ENCODE measurements around the gene OR2F1. TPM values are rescaled to one million over a fixed set of nuclear protein-coding genes. Genes with fewer than 3 reads are reported as not detected.

Gene OR2F1
- total and polyA plus RNA-seq, 4 donors = under 0.01 to 0.05 TPM; not detected in 2

GRCh38 chr7:143913945-143914615 is 40.6 kb upstream of the OR2F1 start (continued):
- TF ChIP-seq REST (IDR thresholded peaks at IDR 0.05) (no peak), SP1 (IDR thresholded peaks at IDR 0.05) (peak; percentile 42), RXRA (IDR thresholded peaks at IDR 0.05) (peak in 1 of 2 donors; percentile 14), JUND (IDR thresholded peaks at IDR 0.05) (peak in 1 of 2 donors; percentile 23), NR2F2 (IDR thresholded peaks at IDR 0.05) (no peak), FOXA2 (IDR thresholded peaks at IDR 0.05) (no peak), HNF4G (IDR thresholded peaks at IDR 0.05) (no peak), TAF1 (conservative IDR thresholded peaks at IDR 0.05) (no peak), RAD21 (IDR thresholded peaks at IDR 0.05) (peak in 1 of 2 donors; percentile 6), ZBTB33 (IDR thresholded peaks at IDR 0.05) (no peak), ATF3 (IDR thresholded peaks at IDR 0.05) (no peak)

GRCh38 chr7:143914938-143915652 is 39.5 kb upstream of the OR2F1 start:
- peaks cover 0 to 12% (median 3%) of the 10 kb centered on the region in 4 donors for H3K4me1 ChIP-seq (ENCODE audit: control insufficient read depth in 4 of 4, insufficient read depth in 4 of 4, low read length in 3 of 4)
- no peaks in the 10 kb centered on the region for H3K27me3 ChIP-seq (ENCODE audit: control insufficient read depth in 4 of 4, insufficient read depth in 4 of 4, low read length in 3 of 4)
- TF ChIP-seq FOXA2 (IDR thresholded peaks at IDR 0.05) (no peak), TAF1 (conservative IDR thresholded peaks at IDR 0.05) (no peak), RXRA (IDR thresholded peaks at IDR 0.05) (no peak), MAX (IDR thresholded peaks at IDR 0.05) (no peak), REST (IDR thresholded peaks at IDR 0.05) (no peak), RAD21 (IDR thresholded peaks at IDR 0.05) (no peak), CTCF (IDR thresholded peaks at IDR 0.05; ENCODE audit: low read depth, low read length, missing input control) (no peak), EGR1 (IDR thresholded peaks at IDR 0.05; ENCODE audit: low read depth in 2 of 2) (no peak), HNF4G (IDR thresholded peaks at IDR 0.05) (no peak), SP1 (IDR thresholded peaks at IDR 0.05) (no peak), JUND (IDR thresholded peaks at IDR 0.05) (no peak), GABPA (IDR thresholded peaks at IDR 0.05 in 1 of 2, conservative IDR thresholded peaks at IDR 0.05 in 1 of 2) (no peak), NR2F2 (IDR thresholded peaks at IDR 0.05) (no peak), HNF4A (conservative IDR thresholded peaks at IDR 0.05) (no peak), ZBTB33 (IDR thresholded peaks at IDR 0.05) (no peak), YY1 (IDR thresholded peaks at IDR 0.05) (no peak)
- DNase-seq (ENCODE audit: low spot score) = no peak
- H3K36me3 ChIP-seq (ENCODE audit: control insufficient read depth in 4 of 4, insufficient read depth in 3 of 4, low read depth in 1 of 4, low read length in 3 of 4) = no peaks in the 10 kb centered on the region
- H3K27ac ChIP-seq (ENCODE audit: low read depth in 1 of 2, low read length in 2 of 2) = no peak overlapping the region
- 77% methylated on average over 7 of the region's 7 CpGs for WGBS
- no peak overlapping the region for H3K9ac ChIP-seq (ENCODE audit: low read depth in 1 of 2, low read length in 2 of 2)
- no peak overlapping the region for H3K4me3 ChIP-seq (ENCODE audit: low read depth in 1 of 3, low read length in 3 of 3)
- no peaks in the 10 kb centered on the region for H3K9me3 ChIP-seq (ENCODE audit: control insufficient read depth in 4 of 4, low read length in 3 of 4)
